ENCODE measurements around the gene MCM8.

The MCM8 gene

DNA sequence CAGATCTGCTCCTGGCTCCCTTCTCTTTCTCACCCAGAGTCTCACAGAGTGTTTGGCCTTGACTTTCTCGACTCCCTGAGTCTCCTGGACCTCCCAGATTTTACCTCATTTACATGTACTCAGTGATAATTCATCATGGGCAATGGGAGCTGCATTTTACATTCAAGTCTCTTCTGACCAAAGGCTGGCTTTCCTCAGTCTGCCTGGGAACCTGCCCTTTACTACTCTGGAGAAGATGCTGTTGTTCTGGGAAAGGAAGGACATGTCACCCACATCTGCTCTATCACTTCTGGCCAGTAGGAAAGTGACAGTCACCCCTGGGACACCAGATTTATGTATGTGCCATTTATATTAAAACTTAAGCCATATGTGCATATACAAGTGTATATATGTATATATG is 96.0 kb downstream of the MCM8 start:
- DNase-seq = no peak

DNA sequence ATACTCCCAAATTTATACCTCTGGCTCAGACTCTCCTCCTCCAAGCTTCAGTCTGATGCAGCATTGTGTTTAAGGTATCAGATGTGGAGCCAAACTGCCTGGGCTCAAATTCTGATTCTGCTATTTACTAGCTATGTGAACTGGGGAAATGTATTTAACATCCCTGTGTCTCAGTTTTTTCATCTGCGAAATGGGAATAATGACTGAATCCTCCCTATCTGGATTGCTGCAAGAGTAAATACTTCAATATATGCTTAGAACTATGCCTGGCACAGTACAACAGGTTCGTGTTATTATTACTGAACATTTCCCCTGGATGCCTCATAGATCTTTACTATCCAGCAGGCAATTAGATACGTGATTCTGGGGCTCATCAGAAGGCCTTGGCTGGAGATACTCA is 97.9 kb downstream of the MCM8 start:
- DNase-seq = no peak
